Measurements from ENCODE around the gene REM2. TPM values are rescaled to one million over a fixed set of nuclear protein-coding genes. Genes with fewer than 3 reads are reported as not detected.
A peak's percentile ranks its signal among the peaks of the same experiment; 100 is the strongest.

REM2 gene
- polyA plus RNA-seq, 3 donors, result 1.8 TPM; not detected in 2

GRCh38 chr14:22884076-22884737 lies 1.2 kb downstream of the REM2 start:
- Mint-ChIP-seq H3K9me3 (peaks cover 0 to 8% (median 3%) of the 10 kb centered on the region in 7 donors), H3K36me3 (peaks cover 4 to 10% of the 10 kb centered on the region in 2 donors), H3K4me3 (no peak overlapping the region), H3K4me1 (peaks cover 30% of the 10 kb centered on the region), H3K27me3 (ENCODE audit: low read depth in 3 of 3) (peaks cover 31 to 51% (median 33%) of the 10 kb centered on the region in 3 donors), H3K27ac (no peak overlapping the region)
- intact Hi-C loops (cut with micrococcal nuclease), result no loop called here
- H2AFZ ChIP-seq (ENCODE audit: insufficient read depth, low read depth, low read length, poor library complexity, severe bottlenecking), result no peak overlapping the region
- DNase-seq, result no peak
- H3K4me3 ChIP-seq (replicated peaks in 1 of 3; ENCODE audit: low read depth in 2 of 3, low read length in 3 of 3), result no peak overlapping the region
- H3K36me3 ChIP-seq (replicated peaks in 1 of 2; ENCODE audit: control insufficient read depth in 1 of 2, insufficient read depth in 2 of 2, low read length in 2 of 2), result peaks cover 3 to 4% of the 10 kb centered on the region in 2 donors
- no peak for TF ChIP-seq CTCF (IDR thresholded peaks at IDR 0.05)
- 98% methylated on average over 6 of the region's 7 CpGs for WGBS (ENCODE audit: insufficient coverage)
- H3K27me3 ChIP-seq (ENCODE audit: control insufficient read depth in 2 of 2, insufficient read depth in 2 of 2, low read length in 2 of 2), result peaks cover 0 to 31% of the 10 kb centered on the region in 2 donors
- H3K9ac ChIP-seq (ENCODE audit: insufficient read depth, low read length, poor library complexity, severe bottlenecking), result no peak overlapping the region
- H3K9me3 ChIP-seq (replicated peaks in 1 of 2; ENCODE audit: control insufficient read depth in 1 of 2, insufficient read depth in 1 of 2, low read length in 2 of 2), result no peaks in the 10 kb centered on the region
- no peaks in the 10 kb centered on the region for H3K79me2 ChIP-seq (ENCODE audit: insufficient read depth, low read length)
- peaks cover 12 to 15% of the 10 kb centered on the region in 2 donors for H3K4me1 ChIP-seq (ENCODE audit: control insufficient read depth in 1 of 2, insufficient read depth in 2 of 2, low read length in 2 of 2)
- no peak overlapping the region for H3K27ac ChIP-seq (ENCODE audit: low read depth in 1 of 2, low read length in 2 of 2)
- H4K20me1 ChIP-seq (ENCODE audit: insufficient read depth, low read length), result no peaks in the 10 kb centered on the region
- H3K4me2 ChIP-seq (replicated peaks; ENCODE audit: extremely low read depth, low read length, poor library complexity, severe bottlenecking), result no peak overlapping the region

GRCh38 chr14:22884738-22885523 lies 1.9 kb downstream of the REM2 start:
- Histone ChIP-seq H3K79me2 (ENCODE audit: insufficient read depth, low read length) (no peaks in the 10 kb centered on the region), H3K36me3 (replicated peaks in 1 of 2; ENCODE audit: control insufficient read depth in 1 of 2, insufficient read depth in 2 of 2, low read length in 2 of 2) (no peaks in the 10 kb centered on the region), H3K27ac (ENCODE audit: low read depth in 1 of 2, low read length in 2 of 2) (no peak overlapping the region), H3K4me3 (replicated peaks in 1 of 3; ENCODE audit: low read depth in 2 of 3, low read length in 3 of 3) (no peak overlapping the region), H3K4me1 (ENCODE audit: control insufficient read depth in 1 of 2, insufficient read depth in 2 of 2, low read length in 2 of 2) (peaks cover 12 to 15% of the 10 kb centered on the region in 2 donors), H3K9ac (ENCODE audit: insufficient read depth, low read length, poor library complexity, severe bottlenecking) (no peak overlapping the region), H3K4me2 (replicated peaks; ENCODE audit: extremely low read depth, low read length, poor library complexity, severe bottlenecking) (no peak overlapping the region), H2AFZ (ENCODE audit: insufficient read depth, low read depth, low read length, poor library complexity, severe bottlenecking) (no peak overlapping the region), H3K9me3 (replicated peaks in 1 of 2; ENCODE audit: control insufficient read depth in 1 of 2, insufficient read depth in 1 of 2, low read length in 2 of 2) (no peaks in the 10 kb centered on the region), H3K27me3 (ENCODE audit: control insufficient read depth in 2 of 2, insufficient read depth in 2 of 2, low read length in 2 of 2) (peaks cover 0 to 31% of the 10 kb centered on the region in 2 donors), H4K20me1 (ENCODE audit: insufficient read depth, low read length) (no peaks in the 10 kb centered on the region)
- 89% methylated on average over 9 of the region's 11 CpGs for WGBS (ENCODE audit: insufficient coverage)
- Mint-ChIP-seq H3K4me1 (peaks cover 29% of the 10 kb centered on the region), H3K36me3 (peaks cover 6% of the 10 kb centered on the region in 2 donors), H3K27ac (peak overlapping the region in 1 of 7 donors; percentile 13), H3K4me3 (peak overlapping the region in 1 of 2 donors; percentile 56), H3K9me3 (peaks cover 0 to 8% (median 3%) of the 10 kb centered on the region in 7 donors), H3K27me3 (ENCODE audit: low read depth in 3 of 3) (peaks cover 31 to 51% (median 34%) of the 10 kb centered on the region in 3 donors)
- no peak for DNase-seq
- no peak for TF ChIP-seq CTCF (IDR thresholded peaks at IDR 0.05)
- intact Hi-C loops (cut with micrococcal nuclease), result no loop called here
